OCI-LY7 (cell line): ENCODE measurements around the gene ASXL3. TPM values are rescaled to one million over a fixed set of nuclear protein-coding genes. Genes with fewer than 3 reads are reported as not detected.

Experiments used
- BruUV-seq: library from RNA; stranded (reverse); fragments of 400-500 nt; replicated peaks from 2 replicates; lab custom pipeline; 2021; lab: Mats Ljungman, UMichigan
- CTCF ChIA-PET: fragments of 300-600 bp; sonication (Branson Sonifier 250); formaldehyde crosslinking; loops from one replicate; lab custom pipeline; 2022; ENCODE audit warnings: antibody characterized with exemption; ENCODE audit not compliant: unreplicated experiment; lab: Charles Lee
- POLR2A ChIA-PET: fragments of 300-600 bp; sonication (Branson Sonifier 250); formaldehyde crosslinking; loops from one replicate; lab custom pipeline; 2022; ENCODE audit warnings: antibody characterized with exemption; lab: Charles Lee
- DNase-seq: peaks from one replicate; pipeline ENCODE4 v3.0.0-alpha.2; 2015; ENCODE audit warnings: low spot score
- H2AFZ ChIP-seq: fragments of 200-600 bp; sonication (generic), shearing (Covaris generic); 2 replicates; pipeline ENCODE4 v1.6.1; 2014; ENCODE audit warnings: mild to moderate bottlenecking, antibody characterized with exemption, low read length, moderate library complexity
- H3K27ac ChIP-seq: fragments of 200-600 bp; sonication (generic); 2 replicates; pipeline ENCODE4 v1.5.1; 2014; ENCODE audit warnings: mixed run types, low read depth, mild to moderate bottlenecking, moderate library complexity, low read length, inconsistent platforms; ENCODE audit not compliant: poor library complexity, severe bottlenecking
- H3K36me3 ChIP-seq: fragments of 200-600 bp; sonication (generic); 2 replicates; pipeline ENCODE4 v1.6.1; 2014; ENCODE audit warnings: mild to moderate bottlenecking, antibody characterized with exemption, low read length, moderate library complexity, mixed read lengths; ENCODE audit not compliant: insufficient read depth
- H3K4me1 ChIP-seq: fragments of 200-600 bp; sonication (generic); 2 replicates; pipeline ENCODE4 v1.5.1; 2014; ENCODE audit warnings: mild to moderate bottlenecking, low read length; ENCODE audit not compliant: insufficient read depth, poor library complexity, severe bottlenecking
- H3K4me2 ChIP-seq: fragments of 200-600 bp; sonication (generic); 2 replicates; pipeline ENCODE4 v1.6.1; 2014; ENCODE audit warnings: mild to moderate bottlenecking, low read length
- H3K4me3 ChIP-seq: fragments of 200-600 bp; sonication (generic); 2 replicates; pipeline ENCODE4 v1.5.1; 2014; ENCODE audit warnings: mild to moderate bottlenecking, low read depth, low read length; ENCODE audit not compliant: poor library complexity, severe bottlenecking
- H3K79me2 ChIP-seq: fragments of 200-600 bp; sonication (generic); 2 replicates; pipeline ENCODE4 v1.6.1; 2016; ENCODE audit warnings: low read depth, mild to moderate bottlenecking, low read length, moderate library complexity, mixed read lengths; ENCODE audit not compliant: insufficient read depth
- H3K9me2 ChIP-seq: fragments of 200-600 bp; sonication (generic); 2 replicates; pipeline ENCODE4 v1.6.1; 2016; ENCODE audit warnings: mild to moderate bottlenecking, low read length, mixed read lengths; ENCODE audit not compliant: insufficient read depth
- H3K9me3 ChIP-seq: fragments of 200-600 bp; sonication (generic); 2 replicates; pipeline ENCODE4 v1.6.1; 2014; ENCODE audit warnings: mild to moderate bottlenecking, mixed run types, low read length, mixed read lengths
- H4K20me1 ChIP-seq: fragments of 200-600 bp; sonication (generic); 2 replicates; pipeline ENCODE4 v1.6.1; 2014; ENCODE audit warnings: mild to moderate bottlenecking, antibody characterized with exemption, low read length, moderate library complexity, mixed read lengths; ENCODE audit not compliant: insufficient read depth
- EZH2phosphoT487 ChIP-seq: fragments of 200-600 bp; sonication (generic); IDR thresholded peaks from 2 replicates; pipeline ENCODE4 v1.6.1; 2018; ENCODE audit warnings: low read depth, borderline replicate concordance, mild to moderate bottlenecking, mixed run types, antibody characterized with exemption, low read length, moderate library complexity, mixed read lengths
- intact Hi-C: fragments of 100-400 bp; cut with micrococcal nuclease; formaldehyde crosslinking; loops from one replicate; pipeline ENCODE4 v1.10.0; 2022; ENCODE audit not compliant: unreplicated experiment
- total RNA-seq, 2 experiments: library from RNA; depleted of rRNA in 1 of 2; stranded (reverse); fragments of >200 nt in 1 of 2; shearing (Covaris generic) in 1 of 2; gene quantifications; 2 replicates each; pipeline ENCODE4 v1.2.3, GENCODE V29; 2014 to 2022
- TF ChIP-seq, protein P1 (sequence below): fragments of 200-600 bp; sonication (generic); conservative IDR thresholded peaks from 2 replicates; pipeline ENCODE4 v1.5.1; 2014; ENCODE audit warnings: mild to moderate bottlenecking, antibody characterized with exemption, low read length, moderate library complexity, mixed read lengths

The ASXL3 gene
- total RNA-seq, 2 experiments from 2014 or later = 2.6 TPM

DNA sequence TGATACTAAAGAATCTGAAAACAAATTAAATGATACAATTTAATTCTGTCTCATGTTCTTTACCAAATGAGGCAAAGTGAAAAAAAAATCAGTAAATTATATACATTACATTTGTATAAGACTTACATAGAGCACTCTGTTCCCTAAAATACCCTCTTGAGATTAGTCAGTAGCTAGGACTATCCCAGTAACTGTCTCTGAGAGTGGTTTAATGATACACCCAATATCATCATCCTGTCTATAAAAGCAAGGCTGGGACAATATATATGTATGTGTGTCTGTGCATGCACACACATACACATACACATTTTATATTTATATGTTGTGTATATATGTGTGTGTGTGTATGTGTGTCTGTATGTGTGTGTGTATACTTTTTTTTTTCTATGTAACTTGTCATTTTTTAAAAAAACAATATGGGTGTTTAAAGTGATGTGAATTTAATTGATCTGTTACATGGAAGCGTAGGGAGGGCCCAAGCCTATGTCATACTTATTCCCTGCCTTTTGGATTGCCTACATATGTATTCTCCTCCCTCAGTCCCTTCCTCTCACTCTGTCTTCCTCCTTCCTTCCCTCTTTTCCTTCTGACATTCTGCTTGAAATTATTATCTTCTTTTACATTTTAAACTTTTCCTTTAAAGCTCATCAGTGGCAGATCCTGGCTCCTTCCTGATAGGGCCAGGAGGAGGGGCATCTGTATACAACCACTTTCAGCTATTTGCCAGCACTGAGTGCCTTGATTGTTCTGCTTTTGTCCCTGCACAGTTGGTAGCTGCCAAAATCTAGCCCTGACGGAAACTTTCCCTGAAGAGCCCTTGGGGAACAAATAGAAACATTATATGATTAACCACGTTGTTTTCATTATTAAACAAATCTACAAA, 6.8 kb downstream of the ASXL3 start:
- ChIA-PET CTCF (no interaction called here), POLR2A (no interaction called here)
- Histone ChIP-seq H3K9me2 (no peaks in the 10 kb centered on the region), H3K4me2 (peak overlapping the region; percentile 37; the same call in 1 of the 2 replicates), H4K20me1 (no peaks in the 10 kb centered on the region), H3K4me3 (no peak overlapping the region), H3K36me3 (no peaks in the 10 kb centered on the region), H2AFZ (no peak overlapping the region), H3K79me2 (no peaks in the 10 kb centered on the region; the same call in 1 of the 2 replicates), H3K27ac (no peak overlapping the region), H3K4me1 (peaks cover 38% of the 10 kb centered on the region), H3K9me3 (peaks cover 3% of the 10 kb centered on the region; the same call in 1 of the 2 replicates)
- BruUV-seq = no TSS peak
- no peak for TF ChIP-seq EZH2phosphoT487
- TF ChIP-seq, protein P1, sequence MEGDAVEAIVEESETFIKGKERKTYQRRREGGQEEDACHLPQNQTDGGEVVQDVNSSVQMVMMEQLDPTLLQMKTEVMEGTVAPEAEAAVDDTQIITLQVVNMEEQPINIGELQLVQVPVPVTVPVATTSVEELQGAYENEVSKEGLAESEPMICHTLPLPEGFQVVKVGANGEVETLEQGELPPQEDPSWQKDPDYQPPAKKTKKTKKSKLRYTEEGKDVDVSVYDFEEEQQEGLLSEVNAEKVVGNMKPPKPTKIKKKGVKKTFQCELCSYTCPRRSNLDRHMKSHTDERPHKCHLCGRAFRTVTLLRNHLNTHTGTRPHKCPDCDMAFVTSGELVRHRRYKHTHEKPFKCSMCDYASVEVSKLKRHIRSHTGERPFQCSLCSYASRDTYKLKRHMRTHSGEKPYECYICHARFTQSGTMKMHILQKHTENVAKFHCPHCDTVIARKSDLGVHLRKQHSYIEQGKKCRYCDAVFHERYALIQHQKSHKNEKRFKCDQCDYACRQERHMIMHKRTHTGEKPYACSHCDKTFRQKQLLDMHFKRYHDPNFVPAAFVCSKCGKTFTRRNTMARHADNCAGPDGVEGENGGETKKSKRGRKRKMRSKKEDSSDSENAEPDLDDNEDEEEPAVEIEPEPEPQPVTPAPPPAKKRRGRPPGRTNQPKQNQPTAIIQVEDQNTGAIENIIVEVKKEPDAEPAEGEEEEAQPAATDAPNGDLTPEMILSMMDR = no peak
- intact Hi-C loops = no loop called here
- DNase-seq = no peak

DNA sequence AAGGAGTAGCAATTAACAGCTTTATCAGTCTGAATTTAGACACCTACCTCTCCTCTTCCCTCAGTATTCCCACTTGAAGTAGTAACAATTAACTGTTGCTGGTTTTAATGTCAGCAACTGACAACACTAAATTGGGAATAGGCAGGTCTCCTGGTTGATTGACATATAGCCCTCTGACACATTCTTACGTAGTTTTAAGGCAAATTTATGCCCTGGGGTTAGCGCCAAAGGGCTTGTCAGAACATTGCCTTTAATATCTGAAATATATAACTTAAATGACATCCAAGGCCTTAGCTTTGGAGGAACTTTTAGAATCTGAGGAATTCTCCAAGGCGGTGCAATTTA, 7.4 kb downstream of the ASXL3 start:
- CTCF ChIA-PET = no interaction called here
- POLR2A ChIA-PET = no interaction called here
- Histone ChIP-seq H2AFZ (no peak overlapping the region), H3K4me3 (no peak overlapping the region), H3K27ac (no peak overlapping the region), H3K4me1 (peaks cover 38% of the 10 kb centered on the region), H4K20me1 (no peaks in the 10 kb centered on the region), H3K9me3 (peaks cover 3% of the 10 kb centered on the region; the same call in 1 of the 2 replicates), H3K36me3 (no peaks in the 10 kb centered on the region), H3K79me2 (no peaks in the 10 kb centered on the region; the same call in 1 of the 2 replicates), H3K9me2 (no peaks in the 10 kb centered on the region), H3K4me2 (no peak overlapping the region)
- intact Hi-C loops = no loop called here
- BruUV-seq = no TSS peak
- no peak for TF ChIP-seq EZH2phosphoT487
- TF ChIP-seq, protein P1 = no peak
- DNase-seq = no peak

DNA sequence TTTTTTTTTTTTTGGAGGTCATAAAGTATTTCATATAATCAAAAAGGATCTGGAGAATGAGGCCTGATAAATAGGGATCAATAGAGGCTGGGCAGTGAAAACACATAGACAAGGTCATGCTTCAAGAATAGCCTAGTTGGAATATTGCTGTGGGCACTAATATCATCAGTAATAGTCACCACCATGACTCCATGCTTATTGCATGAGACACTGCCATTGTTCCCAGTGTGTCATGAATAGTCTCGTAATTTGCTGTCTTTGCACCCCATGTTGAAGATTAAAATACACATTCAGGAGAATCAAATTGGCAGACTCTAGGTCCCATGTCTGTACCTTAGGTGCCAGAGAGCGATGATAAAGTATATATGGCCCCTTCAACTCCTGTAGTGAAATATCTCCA, 10.3 kb downstream of the ASXL3 start:
- peaks cover 3% of the 10 kb centered on the region; the same call in 1 of the 2 replicates for H3K9me3 ChIP-seq
- POLR2A ChIA-PET = interaction anchor here (0.6 kb wide), 1 partner anchor 94 kb away, joined by 5 read pairs; no protein-coding TSS in a partner anchor
- no peak for DNase-seq
- CTCF ChIA-PET = no interaction called here
- no peak overlapping the region for H2AFZ ChIP-seq
- peaks cover 12% of the 10 kb centered on the region for H3K4me1 ChIP-seq
- H3K79me2 ChIP-seq = no peaks in the 10 kb centered on the region
- no peak for TF ChIP-seq EZH2phosphoT487
- TF ChIP-seq, protein P1 = no peak
- intact Hi-C loops = no loop called here
- H3K36me3 ChIP-seq = no peaks in the 10 kb centered on the region
- BruUV-seq = no TSS peak
- H4K20me1 ChIP-seq = no peaks in the 10 kb centered on the region
- no peak overlapping the region for H3K4me2 ChIP-seq
- no peak overlapping the region for H3K27ac ChIP-seq
- H3K9me2 ChIP-seq = no peaks in the 10 kb centered on the region
- no peak overlapping the region for H3K4me3 ChIP-seq
